HepG2 (cell line): ENCODE data around the gene SLIT3.

Experiments used
- EZH2 ChIP-seq: conservative IDR thresholded peaks from 2 replicates; pipeline ENCODE4 v1.6.1; 2012; ENCODE audit warnings: mild to moderate bottlenecking, low read depth, low read length, moderate library complexity
- PHF21A ChIP-seq: sonication (generic); formaldehyde crosslinking; IDR thresholded peaks from 2 replicates; pipeline ENCODE4 v1.5.0; 2020; ENCODE audit warnings: mild to moderate bottlenecking, missing genetic modification reagents
- TF ChIP-seq, protein P1 (sequence below), 2 experiments: sonication (generic) in 1 of 2; formaldehyde crosslinking in 1 of 2; IDR thresholded peaks; 2 replicates each; pipeline versions ENCODE4 v1.4.0 to v1.6.1; 2018 to 2020; ENCODE audit warnings: missing genetic modification reagents in 2 of 2, borderline replicate concordance in 1 of 2, low read depth in 1 of 2, mild to moderate bottlenecking in 1 of 2, missing biosample characterization in 1 of 2

DNA sequence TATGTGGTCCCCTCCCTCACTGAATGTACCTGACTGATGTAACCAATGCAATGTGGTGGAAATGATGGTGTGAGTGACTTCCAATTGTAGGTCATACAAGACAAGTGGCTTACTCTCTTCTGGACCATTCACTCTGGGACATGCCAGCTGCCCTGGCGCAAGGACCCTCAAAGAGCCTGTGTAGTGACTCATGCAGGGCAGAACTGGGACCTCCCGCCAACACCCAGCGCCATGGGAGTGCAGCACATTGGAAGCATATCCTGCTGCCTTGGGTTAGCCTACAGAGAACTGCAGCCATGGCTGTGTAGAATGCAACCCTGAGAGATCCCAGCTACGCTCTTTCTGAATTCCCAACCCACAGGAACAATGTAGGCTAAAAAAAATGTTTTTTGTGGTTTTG is 631.8 kb downstream of the SLIT3 start:
- no peak for TF ChIP-seq PHF21A (CRISPR knock-in tag)
- TF ChIP-seq, protein P1, sequence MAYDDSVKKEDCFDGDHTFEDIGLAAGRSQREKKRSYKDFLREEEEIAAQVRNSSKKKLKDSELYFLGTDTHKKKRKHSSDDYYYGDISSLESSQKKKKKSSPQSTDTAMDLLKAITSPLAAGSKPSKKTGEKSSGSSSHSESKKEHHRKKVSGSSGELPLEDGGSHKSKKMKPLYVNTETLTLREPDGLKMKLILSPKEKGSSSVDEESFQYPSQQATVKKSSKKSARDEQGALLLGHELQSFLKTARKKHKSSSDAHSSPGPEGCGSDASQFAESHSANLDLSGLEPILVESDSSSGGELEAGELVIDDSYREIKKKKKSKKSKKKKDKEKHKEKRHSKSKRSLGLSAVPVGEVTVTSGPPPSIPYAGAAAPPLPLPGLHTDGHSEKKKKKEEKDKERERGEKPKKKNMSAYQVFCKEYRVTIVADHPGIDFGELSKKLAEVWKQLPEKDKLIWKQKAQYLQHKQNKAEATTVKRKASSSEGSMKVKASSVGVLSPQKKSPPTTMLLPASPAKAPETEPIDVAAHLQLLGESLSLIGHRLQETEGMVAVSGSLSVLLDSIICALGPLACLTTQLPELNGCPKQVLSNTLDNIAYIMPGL (CRISPR knock-in tag; IDR thresholded peaks at IDR 0.05; ENCODE audit: borderline replicate concordance in 1 of 2, low read depth in 1 of 2), result no peak
- TF ChIP-seq EZH2, result no peak
